NCI-H146 (cell line): ENCODE data around the gene PLRG1.
"Not testable (repeated sequence)": the region's sequence is repeated elsewhere in the genome, so short reads cannot be mapped to it uniquely, and the experiment has no call there.

Experiments used
- DNase-seq: peaks from one replicate; lab custom pipeline; 2025; lab: John Stamatoyannopoulos, UW

PLRG1 gene

GRCh38 chr4:154549894-154550790 lies at the start of gene PLRG1:
TSS of gene PLRG1 (minus strand) at chr4:154550400. CDS start at chr4:154550308, 92 bp downstream.
- DNase-seq, result peak; percentile 91

GRCh38 chr4:154597798-154598774 lies 47.9 kb upstream of the PLRG1 start:
- DNase-seq, result no peak

GRCh38 chr4:154597281-154597680 lies 47.1 kb upstream of the PLRG1 start:
- DNase-seq, result not testable (repeated sequence)

GRCh38 chr4:154595807-154596206 lies 45.6 kb upstream of the PLRG1 start:
- DNase-seq, result no peak

- not testable (repeated sequence) for DNase-seq
Observed at GRCh38 chr4:154594343-154594742, 44.1 kb upstream of the PLRG1 start.

- DNase-seq, result no peak
Observed at GRCh38 chr4:154593868-154594267, 43.7 kb upstream of the PLRG1 start.

GRCh38 chr4:154591890-154592289 lies 41.7 kb upstream of the PLRG1 start:
- no peak for DNase-seq

- no peak for DNase-seq
Observed at GRCh38 chr4:154590329-154591006, 40.3 kb upstream of the PLRG1 start, which contains the start of gene FGA. TSS of gene FGA (minus strand) at chr4:154590742. CDS start at chr4:154590687, 55 bp downstream.

- no peak for DNase-seq
Observed at GRCh38 chr4:154589296-154590197, 39.3 kb upstream of the PLRG1 start.

- no peak for DNase-seq
Observed at GRCh38 chr4:154588198-154588597, 38.0 kb upstream of the PLRG1 start.

GRCh38 chr4:154586296-154587033 lies 36.3 kb upstream of the PLRG1 start:
- no peak for DNase-seq

- DNase-seq, result no peak
Observed at GRCh38 chr4:154585369-154586018, 35.3 kb upstream of the PLRG1 start.

- no peak for DNase-seq
Observed at GRCh38 chr4:154584259-154584658, 34.1 kb upstream of the PLRG1 start.

- DNase-seq, result no peak
Observed at GRCh38 chr4:154583677-154584076, 33.5 kb upstream of the PLRG1 start.

GRCh38 chr4:154583230-154583629 lies 33.0 kb upstream of the PLRG1 start:
- DNase-seq, result no peak

- DNase-seq, result no peak
Observed at GRCh38 chr4:154582723-154583122, 32.5 kb upstream of the PLRG1 start.

- no peak for DNase-seq
Observed at GRCh38 chr4:154579927-154580326, 29.7 kb upstream of the PLRG1 start.

GRCh38 chr4:154578919-154579318 lies 28.7 kb upstream of the PLRG1 start:
- no peak for DNase-seq

GRCh38 chr4:154577324-154577723 lies 27.1 kb upstream of the PLRG1 start:
- no peak for DNase-seq

GRCh38 chr4:154574311-154574710 lies 24.1 kb upstream of the PLRG1 start:
- DNase-seq, result no peak
